IPS DF 6.9 (cell line): ENCODE measurements around the gene USP35.
"Not testable (repeated sequence)": the region's sequence is repeated elsewhere in the genome, so short reads cannot be mapped to it uniquely, and the experiment has no call there.

ENCODE experiments used
- DNase-seq: peaks from one replicate; pipeline ENCODE4 v3.0.0-alpha.2; 2013; ENCODE audit warnings: low read depth, low spot score
- H3K27ac ChIP-seq: one replicate; pipeline ENCODE4 v1.5.1; 2013; ENCODE audit warnings: low read length, control low read depth
- H3K27me3 ChIP-seq: 2 replicates; pipeline ENCODE4 v1.6.1; 2013; ENCODE audit warnings: mild to moderate bottlenecking, low read length; ENCODE audit not compliant: control insufficient read depth, insufficient read depth
- H3K36me3 ChIP-seq: 2 replicates; pipeline ENCODE4 v1.6.1; 2013; ENCODE audit warnings: low read length; ENCODE audit not compliant: control insufficient read depth, insufficient read depth
- H3K4me1 ChIP-seq: 2 replicates; pipeline ENCODE4 v1.6.1; 2013; ENCODE audit warnings: low read length; ENCODE audit not compliant: control insufficient read depth, insufficient read depth
- H3K4me3 ChIP-seq: 2 replicates; pipeline ENCODE4 v1.5.1; 2013; ENCODE audit warnings: mild to moderate bottlenecking, low read length
- H3K9me3 ChIP-seq: 2 replicates; pipeline ENCODE4 v1.6.1; 2013; ENCODE audit warnings: low read length, inconsistent platforms; ENCODE audit not compliant: control insufficient read depth, insufficient read depth
- WGBS: extraction: QIAGEN DNeasy Blood & Tissue Kit; methylation state at CpG from one replicate; pipeline ENCODE4 v1.1.7; 2013; ENCODE audit warnings: mixed read lengths, missing lambda C conversion rate; ENCODE audit not compliant: insufficient read length, insufficient coverage; 5-methylcytosine and 5-hydroxymethylcytosine counted together

Gene USP35

DNA sequence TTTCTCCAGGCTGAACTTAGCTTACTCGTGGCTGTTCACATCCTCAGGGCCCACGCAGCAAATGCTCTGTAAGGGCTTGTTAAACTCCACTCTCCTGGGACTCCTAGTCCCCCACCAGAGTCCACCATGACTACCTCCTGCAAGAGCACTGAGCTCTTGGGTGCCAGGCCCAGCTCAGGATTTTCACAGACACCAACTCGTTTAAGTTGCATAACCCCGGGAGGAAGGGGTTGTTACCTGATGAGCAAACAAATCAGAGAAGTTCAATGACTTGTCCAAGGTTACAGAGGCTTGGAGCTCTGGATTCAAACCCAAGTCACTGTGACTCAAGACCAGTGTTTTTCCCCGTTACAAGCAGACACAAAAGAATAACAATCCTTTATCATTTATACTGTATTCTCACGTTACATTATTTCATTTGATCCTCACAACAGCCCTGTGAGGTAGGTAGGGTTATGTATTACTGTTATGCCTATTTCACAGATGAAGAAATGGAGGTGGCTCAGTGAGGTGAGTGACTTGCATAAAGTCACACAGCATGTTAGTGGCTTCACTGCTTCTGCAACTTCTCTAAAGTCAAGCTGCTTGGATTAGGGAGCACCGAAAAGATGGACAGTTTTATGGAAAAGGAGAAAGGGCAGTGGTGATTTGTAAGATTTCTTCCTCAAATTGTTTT lies 17.7 kb upstream of the USP35 start:
- Histone ChIP-seq H3K36me3 (no peaks in the 10 kb centered on the region), H3K9me3 (no peaks in the 10 kb centered on the region), H3K4me3 (no peak overlapping the region), H3K27ac (no peak overlapping the region), H3K27me3 (no peaks in the 10 kb centered on the region), H3K4me1 (no peaks in the 10 kb centered on the region; the same call in 1 of the 2 replicates)
- DNase-seq, result no peak
- WGBS, result no CpG with 5 or more reads among the region's 7 CpGs

- DNase-seq, result no peak
- Histone ChIP-seq H3K36me3 (no peaks in the 10 kb centered on the region), H3K27me3 (no peaks in the 10 kb centered on the region), H3K4me1 (no peaks in the 10 kb centered on the region; the same call in 1 of the 2 replicates), H3K9me3 (no peaks in the 10 kb centered on the region), H3K4me3 (no peak overlapping the region), H3K27ac (no peak overlapping the region)
- no CpG with 5 or more reads among the region's 6 CpGs for WGBS
These were observed 16.8 kb upstream of the USP35 start for GRCh38 chr11:78171951-78172350.

DNA sequence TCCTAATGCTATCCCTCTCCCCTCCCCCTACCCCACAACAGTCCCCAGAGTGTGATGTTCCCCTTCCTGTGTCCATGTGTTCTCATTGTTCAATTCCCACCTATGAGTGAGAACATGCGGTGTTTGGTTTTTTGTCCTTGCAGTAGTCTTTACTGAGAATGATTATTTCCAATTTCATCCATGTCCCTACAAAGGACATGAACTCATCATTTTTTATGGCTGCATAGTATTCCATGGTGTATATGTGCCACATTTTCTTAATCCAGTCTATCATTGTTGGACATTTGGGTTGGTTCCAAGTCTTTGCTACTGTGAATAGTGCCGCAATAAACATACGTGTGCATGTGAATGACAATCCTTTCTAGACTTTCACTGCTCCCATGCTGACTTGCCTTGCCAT lies 12.9 kb upstream of the USP35 start:
- no CpG with 5 or more reads among the region's 3 CpGs for WGBS
- not testable (repeated sequence) for DNase-seq

DNA sequence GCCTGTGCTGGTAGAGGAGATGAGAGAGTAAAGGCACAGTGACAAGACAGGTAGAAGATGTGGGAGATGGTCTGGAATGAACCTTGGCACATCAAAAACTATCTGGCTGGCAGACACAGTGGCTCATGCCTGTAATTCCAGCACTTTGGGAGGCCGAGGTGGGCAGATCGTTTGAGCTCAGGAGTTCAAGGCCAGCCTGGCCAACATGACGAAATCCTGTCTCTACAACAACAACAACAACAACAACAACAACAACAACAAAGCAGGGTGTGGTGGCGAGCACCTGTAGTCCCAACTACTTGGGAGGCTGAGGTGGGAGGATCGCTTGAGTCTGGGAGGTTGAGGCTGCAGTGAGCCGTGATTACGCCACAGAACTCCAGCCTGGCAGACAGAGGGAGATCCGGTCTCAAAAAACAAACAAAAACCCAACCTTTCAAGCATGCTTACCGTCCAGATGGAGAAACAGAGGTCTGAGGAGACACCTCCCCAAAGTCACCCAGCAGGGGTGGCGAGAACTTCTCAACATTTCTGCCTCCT lies 12.0 kb upstream of the USP35 start:
- H3K4me1 ChIP-seq, result no peaks in the 10 kb centered on the region
- H3K27ac ChIP-seq, result no peak overlapping the region
- WGBS, result no CpG with 5 or more reads among the region's 10 CpGs
- no peaks in the 10 kb centered on the region for H3K36me3 ChIP-seq
- no peak for DNase-seq
- H3K27me3 ChIP-seq, result no peaks in the 10 kb centered on the region
- H3K4me3 ChIP-seq, result no peak overlapping the region
- H3K9me3 ChIP-seq, result no peaks in the 10 kb centered on the region

More for the DNA sequence above, 12.9 kb upstream of the USP35 start:
- H3K36me3 ChIP-seq, H3K27me3 ChIP-seq, H3K4me3 ChIP-seq, H3K27ac ChIP-seq, H3K4me1 ChIP-seq, H3K9me3 ChIP-seq: not testable (repeated sequence)

DNA sequence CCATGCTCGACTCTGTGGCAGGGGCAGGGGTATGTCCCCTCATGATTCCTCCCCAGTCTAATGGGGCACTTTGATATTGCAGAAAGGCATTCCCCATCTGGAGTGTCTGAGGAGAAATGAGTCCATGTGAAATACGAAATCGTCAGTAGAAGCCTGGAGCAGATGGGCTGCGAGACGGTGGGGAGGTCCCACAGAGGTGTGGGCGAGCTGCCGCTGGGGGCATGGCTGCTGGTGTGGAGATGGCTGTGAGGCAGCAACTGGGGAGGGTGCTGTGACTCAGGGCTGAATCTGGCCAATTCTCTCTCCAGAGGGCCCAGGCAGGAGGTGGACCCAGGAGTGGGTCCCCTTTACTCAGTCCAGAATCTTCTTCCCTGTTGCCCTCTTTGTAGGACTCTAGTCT lies 11.5 kb upstream of the USP35 start:
- no CpG with 5 or more reads among the region's 7 CpGs for WGBS
- Histone ChIP-seq H3K4me3 (no peak overlapping the region), H3K36me3 (no peaks in the 10 kb centered on the region), H3K27ac (no peak overlapping the region), H3K27me3 (no peaks in the 10 kb centered on the region), H3K4me1 (no peaks in the 10 kb centered on the region), H3K9me3 (no peaks in the 10 kb centered on the region)
- DNase-seq, result no peak

GRCh38 chr11:78179459-78180071 lies 9.2 kb upstream of the USP35 start:
- no peaks in the 10 kb centered on the region for H3K36me3 ChIP-seq
- no peak for DNase-seq
- no peak overlapping the region for H3K27ac ChIP-seq
- no peaks in the 10 kb centered on the region for H3K27me3 ChIP-seq
- H3K4me1 ChIP-seq, result no peaks in the 10 kb centered on the region
- no peak overlapping the region for H3K4me3 ChIP-seq
- H3K9me3 ChIP-seq, result no peaks in the 10 kb centered on the region
- no CpG with 5 or more reads among the region's 7 CpGs for WGBS

- no peak overlapping the region for H3K4me3 ChIP-seq
- WGBS, result no CpG with 5 or more reads among the region's 4 CpGs
- DNase-seq, result no peak
These were observed 8.0 kb upstream of the USP35 start for GRCh38 chr11:78180751-78181150.

DNA sequence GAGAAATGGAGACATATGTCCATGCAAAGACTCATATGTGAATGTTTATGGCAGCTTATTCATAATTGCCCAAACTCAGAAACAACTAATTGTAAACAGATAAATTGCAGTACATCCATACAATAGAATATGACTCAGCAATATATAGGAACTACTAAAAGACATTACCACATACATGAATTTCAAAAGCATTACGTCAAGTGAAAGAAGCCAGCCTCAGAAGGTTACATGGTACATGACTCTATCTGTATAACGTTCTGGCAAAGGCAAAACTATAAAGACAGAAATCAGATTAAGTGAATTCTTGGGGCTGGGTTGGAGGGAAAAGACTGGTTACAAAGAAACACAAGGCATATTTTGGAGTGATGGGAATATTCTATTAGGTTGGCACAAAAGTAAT lies 7.5 kb upstream of the USP35 start:
- Histone ChIP-seq H3K27ac (no peak overlapping the region), H3K9me3 (no peaks in the 10 kb centered on the region), H3K27me3 (no peaks in the 10 kb centered on the region), H3K36me3 (no peaks in the 10 kb centered on the region), H3K4me3 (no peak overlapping the region), H3K4me1 (no peaks in the 10 kb centered on the region)
- DNase-seq, result no peak
- no CpG with 5 or more reads among the region's 2 CpGs for WGBS

More at GRCh38 chr11:78180751-78181150, 8.0 kb upstream of the USP35 start:
- Histone ChIP-seq H3K4me1 (no peaks in the 10 kb centered on the region), H3K9me3 (no peaks in the 10 kb centered on the region), H3K36me3 (no peaks in the 10 kb centered on the region), H3K27ac (no peak overlapping the region), H3K27me3 (no peaks in the 10 kb centered on the region)

DNA sequence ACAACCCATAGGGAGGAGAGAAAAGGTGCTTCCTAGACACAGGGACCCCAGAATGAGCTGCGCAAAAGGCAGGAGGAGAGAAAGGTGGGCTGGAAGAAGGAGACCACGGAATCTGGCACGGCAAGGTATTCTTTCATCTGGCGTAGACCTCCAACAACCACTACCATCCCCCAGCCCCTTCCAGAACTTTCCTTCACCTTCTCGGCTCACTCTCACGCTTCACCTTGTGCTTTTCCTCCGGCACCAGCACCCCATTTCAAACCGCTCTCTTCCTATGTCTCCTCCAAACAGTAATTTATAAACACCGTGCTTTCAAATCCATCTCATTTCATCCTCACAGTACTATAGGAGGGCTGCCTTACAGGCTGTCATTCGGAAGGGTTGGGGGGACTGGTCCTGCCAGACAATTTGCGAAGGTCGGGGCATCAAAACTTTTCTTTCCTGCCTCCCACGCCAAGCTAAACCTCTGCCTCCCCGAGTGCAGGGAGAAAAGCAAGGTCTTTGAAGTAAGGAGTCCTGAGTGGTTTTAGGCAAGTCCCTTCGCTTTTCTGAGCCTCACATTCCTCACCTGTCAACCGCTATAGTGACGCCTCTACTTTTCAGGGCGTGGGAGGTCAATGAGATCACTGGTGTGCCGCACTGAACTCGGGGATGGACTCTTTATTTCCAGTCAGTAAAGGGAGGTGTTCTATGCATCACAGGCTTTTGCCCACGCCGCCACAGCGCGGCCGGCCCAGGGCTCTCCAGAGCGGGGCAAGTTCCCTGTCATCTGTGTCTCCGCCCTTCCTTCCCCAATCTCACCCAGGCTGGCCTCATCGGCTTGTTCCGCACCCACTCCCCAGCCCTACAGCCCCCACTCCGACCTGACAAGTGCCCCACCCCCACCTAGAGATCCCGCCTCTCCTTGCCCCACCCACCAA lies 1.1 kb upstream of the USP35 start:
- WGBS, result no CpG with 5 or more reads among the region's 31 CpGs
- Histone ChIP-seq H3K36me3 (no peaks in the 10 kb centered on the region), H3K4me3 (peak overlapping the region; percentile 79; the same call in 1 of the 2 replicates), H3K9me3 (no peaks in the 10 kb centered on the region), H3K27me3 (no peaks in the 10 kb centered on the region), H3K27ac (no peak overlapping the region), H3K4me1 (no peaks in the 10 kb centered on the region)
- DNase-seq, result no peak

DNA sequence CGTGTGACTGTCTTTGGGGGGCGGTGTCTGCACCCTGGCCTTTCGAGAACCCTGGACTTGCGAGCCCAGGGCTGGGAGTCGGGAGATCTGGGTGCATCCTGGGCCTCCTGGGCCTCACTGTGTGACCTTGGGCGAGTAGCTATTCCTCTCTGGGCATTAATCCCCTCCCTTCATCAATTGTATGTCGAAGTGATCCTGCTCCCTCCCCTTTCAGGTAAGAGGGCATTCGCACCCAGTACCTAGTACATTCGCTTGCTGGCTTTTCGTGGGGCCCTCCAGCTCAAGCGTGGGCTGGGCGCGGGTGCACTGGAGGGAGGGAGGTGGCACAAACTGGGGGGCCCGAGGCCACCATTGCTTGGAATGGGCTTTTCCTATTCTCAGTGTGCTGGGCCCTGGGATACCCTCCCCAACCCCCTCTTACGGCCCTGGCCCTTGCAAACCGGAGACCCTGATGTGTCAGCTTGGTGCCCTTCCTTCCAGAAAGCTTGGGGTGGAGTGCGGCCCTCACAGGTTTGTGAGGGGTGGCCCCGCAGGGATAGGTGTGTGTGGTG lies 530 bp downstream of the USP35 start:
- no CpG with 5 or more reads among the region's 18 CpGs for WGBS
- Histone ChIP-seq H3K9me3 (no peaks in the 10 kb centered on the region), H3K36me3 (no peaks in the 10 kb centered on the region), H3K4me3 (peak overlapping the region; percentile 79), H3K27me3 (no peaks in the 10 kb centered on the region), H3K27ac (no peak overlapping the region), H3K4me1 (no peaks in the 10 kb centered on the region)
- DNase-seq, result no peak
